T-helper 22 cell (primary cell): ENCODE results near the gene RRP1B.
"Not testable (repeated sequence)": the region's sequence is repeated elsewhere in the genome, so short reads cannot be mapped to it uniquely, and the experiment has no call there.

Experiments
- DNase-seq: peaks from one replicate; pipeline ENCODE4 v3.0.0-alpha.2; 2020; ENCODE audit warnings: low read depth

The RRP1B gene, protein sequence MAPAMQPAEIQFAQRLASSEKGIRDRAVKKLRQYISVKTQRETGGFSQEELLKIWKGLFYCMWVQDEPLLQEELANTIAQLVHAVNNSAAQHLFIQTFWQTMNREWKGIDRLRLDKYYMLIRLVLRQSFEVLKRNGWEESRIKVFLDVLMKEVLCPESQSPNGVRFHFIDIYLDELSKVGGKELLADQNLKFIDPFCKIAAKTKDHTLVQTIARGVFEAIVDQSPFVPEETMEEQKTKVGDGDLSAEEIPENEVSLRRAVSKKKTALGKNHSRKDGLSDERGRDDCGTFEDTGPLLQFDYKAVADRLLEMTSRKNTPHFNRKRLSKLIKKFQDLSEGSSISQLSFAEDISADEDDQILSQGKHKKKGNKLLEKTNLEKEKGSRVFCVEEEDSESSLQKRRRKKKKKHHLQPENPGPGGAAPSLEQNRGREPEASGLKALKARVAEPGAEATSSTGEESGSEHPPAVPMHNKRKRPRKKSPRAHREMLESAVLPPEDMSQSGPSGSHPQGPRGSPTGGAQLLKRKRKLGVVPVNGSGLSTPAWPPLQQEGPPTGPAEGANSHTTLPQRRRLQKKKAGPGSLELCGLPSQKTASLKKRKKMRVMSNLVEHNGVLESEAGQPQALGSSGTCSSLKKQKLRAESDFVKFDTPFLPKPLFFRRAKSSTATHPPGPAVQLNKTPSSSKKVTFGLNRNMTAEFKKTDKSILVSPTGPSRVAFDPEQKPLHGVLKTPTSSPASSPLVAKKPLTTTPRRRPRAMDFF

DNA sequence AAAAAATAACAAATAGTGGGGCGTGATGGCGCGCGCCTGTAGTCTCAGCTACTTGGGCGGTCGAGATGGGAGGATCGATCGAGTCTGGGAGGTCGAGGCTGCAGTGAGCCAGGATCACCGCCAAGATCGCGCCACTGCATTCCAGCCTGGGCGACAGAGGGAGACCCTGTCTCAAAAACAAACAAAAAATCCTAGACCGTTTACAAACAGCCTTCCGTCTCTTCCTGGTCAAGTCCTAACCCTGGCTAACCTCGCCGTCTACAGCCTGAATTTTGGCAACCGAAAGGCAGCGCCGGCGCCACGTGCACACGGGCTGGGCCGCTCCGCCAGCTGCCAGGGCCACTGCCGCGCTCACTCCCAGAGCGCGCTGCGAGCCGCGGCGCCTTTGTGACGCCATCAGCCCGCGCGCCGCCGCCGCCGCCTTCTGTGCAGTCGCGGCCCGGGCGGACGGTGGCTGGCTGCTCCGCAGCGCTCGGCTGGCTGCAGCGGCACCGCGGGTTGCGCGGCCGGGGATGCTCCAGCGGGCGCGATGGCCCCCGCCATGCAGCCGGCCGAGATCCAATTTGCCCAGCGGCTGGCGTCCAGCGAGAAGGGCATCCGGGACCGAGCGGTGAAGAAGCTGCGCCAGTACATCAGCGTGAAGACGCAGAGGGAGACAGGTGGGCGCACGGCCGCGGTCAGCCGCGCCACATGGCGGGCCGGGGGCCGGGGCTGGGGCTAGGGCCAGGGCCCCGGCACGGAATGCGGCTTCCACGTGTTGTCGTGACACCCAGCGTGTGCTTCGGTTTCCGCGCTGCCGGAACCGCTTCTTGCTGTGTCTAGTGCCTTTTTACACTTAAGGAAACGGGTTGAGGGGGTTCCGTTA, at the start of gene RRP1B, which contains the start of gene HSF2BP:
RRP1B (plus strand) TSS at position 425 of the 865 bp plus-strand sequence; CDS start at position 530, 105 bp downstream.
HSF2BP (minus strand) TSS at position 353 of the 865 bp plus-strand sequence. CDS start 1,392 bp downstream, outside the sequence.
- peak; percentile 64 for DNase-seq

DNA sequence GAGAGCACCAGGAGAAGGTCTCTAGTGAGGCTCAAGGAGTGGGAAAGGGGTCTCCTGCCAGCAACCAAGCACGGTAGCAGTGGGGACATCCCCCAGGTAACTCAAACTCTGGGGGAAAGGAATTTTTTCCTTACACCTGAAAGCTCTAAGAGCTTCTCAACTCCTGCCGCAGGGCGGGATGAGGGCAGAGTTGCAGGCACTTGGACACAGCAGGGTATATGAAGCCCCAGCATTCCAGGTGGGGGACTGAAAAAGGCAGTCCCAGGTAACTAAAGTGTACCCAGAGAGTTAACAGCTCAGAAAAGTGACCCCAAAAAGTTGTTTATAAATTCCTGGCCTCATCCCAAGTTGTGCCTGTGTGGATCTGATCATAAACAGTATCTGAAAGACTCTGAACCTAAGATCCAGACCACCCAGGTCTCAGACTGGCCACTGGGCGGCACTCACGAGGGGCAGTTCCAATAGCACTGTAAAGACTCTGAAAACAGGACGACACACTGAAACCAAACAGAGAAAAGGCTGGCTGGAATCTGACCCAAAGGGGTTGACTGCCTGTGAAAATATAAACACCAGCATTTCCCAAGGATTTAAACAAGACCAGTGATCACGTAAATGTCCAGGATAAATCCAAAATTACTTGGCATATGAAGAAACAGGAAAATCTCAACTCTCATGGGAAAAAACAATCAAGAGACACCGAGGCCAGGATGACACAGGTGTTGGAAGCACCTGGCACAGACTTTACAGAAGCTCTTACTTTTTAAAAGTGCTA, 47.6 kb upstream of the RRP1B start:
- no peak for DNase-seq

DNA sequence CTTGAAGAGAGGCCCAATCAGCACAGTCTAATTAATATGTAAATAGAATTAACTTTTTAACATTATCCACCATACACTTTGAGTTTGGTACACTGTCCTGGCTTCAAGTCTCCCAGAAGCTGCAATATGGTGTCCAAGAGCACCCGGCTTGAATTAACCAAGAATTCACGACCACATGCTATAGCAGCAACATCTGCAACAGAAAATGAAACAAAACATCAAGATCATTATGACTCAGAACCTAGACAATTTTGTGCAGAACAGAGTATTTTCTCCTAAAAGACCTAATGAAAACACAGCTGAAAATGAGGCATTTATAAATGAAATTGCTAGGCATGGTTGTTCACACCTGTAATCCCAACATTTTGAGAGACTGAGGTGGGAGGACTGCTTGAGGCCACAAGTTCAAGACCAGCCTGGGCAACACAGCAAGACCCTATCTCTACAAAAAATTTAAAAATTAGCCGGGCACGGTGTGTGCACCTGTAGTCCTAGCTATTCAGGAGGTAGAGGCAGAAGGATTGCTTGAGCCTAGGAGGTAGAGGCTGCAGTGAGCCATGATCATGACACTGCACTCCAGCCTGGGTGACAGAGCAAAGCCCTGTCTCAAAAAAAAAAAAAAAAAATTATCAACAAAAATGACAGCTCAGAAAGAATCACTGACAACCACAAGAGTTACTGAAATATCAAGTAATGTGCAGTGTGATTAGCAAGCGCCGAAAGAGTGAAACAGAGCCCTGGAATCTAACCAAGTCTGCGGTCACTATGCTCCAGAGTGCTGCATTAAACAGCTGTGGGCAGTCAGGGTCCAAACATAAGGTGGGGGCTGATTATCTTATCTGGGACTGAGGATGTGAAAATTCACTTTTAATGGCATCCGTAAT, 45.4 kb upstream of the RRP1B start:
- DNase-seq: no peak

DNA sequence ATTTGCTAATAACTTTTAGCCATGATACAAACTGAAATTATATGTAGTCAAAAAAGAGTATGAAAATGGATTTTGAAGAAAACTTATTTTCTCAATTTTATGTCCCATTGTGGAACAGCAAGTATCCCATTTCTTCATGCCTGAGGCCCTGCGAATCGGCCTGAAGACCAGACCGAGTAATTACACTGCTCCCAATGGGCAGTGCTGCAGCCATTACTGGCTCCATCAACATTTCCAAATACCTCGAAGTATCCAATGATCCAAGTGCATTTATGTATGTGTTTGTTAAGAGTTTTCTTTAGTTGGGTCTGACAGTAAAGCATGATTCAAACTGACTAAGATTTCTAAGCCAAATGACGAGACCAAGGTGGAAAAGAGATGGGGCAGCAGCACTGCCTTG, 44.5 kb upstream of the RRP1B start:
- no peak for DNase-seq

DNA sequence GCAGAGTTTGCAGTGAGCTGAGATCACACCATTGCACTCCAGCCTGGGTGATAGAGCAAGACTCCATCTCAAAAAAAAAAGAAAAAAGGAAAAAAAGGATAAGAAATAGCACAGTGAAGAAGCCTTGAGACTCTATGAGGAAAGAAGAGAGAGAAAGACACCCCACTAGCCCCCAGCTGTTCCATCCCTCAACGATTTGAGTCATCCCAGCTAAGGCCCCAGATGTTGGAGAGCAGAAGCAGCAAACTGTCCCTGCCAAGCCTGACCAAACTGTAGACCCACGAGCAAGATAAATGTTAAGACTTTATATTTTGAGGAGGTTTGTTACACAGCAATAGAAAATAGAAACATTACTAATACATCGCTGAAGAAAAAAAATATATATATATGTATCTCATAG, 42.5 kb upstream of the RRP1B start:
- not testable (repeated sequence) for DNase-seq

DNA sequence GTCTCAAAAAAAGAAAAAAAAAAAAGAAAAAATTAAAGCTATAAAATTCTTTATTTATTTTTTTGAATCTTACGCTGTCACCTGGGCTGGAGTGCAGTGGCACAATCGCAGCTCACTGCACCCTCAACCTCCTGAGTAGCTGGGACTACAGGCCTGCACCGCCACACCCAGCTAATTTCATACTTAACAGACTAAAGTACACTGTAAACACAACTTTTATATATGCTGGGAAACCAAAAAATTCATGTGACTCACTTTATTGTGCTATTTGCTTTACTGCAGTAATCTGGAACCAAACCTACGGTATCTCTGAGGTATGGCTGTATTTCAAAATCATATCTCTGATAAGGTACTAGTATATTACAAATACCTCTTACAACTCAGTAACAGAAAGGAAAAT, 40.4 kb upstream of the RRP1B start:
- DNase-seq: no peak

DNA sequence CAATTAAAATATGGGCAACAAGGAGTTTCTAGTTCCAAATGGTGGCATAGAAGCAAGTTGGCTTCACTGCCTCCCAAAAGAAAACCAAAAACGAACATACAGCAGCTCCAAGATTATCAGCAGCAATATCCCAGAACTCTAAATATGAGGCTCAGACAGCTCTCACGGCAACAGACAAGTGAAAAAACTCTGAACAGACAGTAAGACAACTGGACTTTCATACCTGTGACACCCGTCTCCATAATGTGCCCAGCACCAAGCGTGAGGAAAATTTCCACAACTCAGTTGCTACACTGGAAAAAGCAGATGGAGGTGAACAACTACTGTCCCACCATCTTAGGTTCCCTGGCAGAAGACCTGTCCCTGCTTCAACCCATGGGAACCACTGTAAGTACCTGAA, 40.0 kb upstream of the RRP1B start:
- no peak for DNase-seq

DNA sequence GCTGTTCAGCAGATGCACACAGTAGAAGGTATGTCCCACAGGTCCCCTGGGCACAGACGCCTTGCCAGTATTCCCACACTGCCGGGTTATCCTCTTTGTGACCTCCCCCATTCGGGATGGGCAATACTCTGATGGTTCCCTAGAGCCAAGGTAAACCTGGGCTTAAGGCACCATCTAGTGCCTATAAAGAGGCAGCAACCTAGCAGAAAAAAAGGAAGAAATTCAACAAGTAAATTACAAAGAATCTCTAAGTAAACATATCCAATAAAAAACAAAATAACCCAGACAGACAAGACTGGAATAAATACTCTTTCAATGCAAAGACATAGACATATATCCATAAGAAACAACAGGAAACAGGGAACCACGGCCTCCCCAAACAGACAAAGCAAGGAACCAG, 39.5 kb upstream of the RRP1B start:
- no peak for DNase-seq

DNA sequence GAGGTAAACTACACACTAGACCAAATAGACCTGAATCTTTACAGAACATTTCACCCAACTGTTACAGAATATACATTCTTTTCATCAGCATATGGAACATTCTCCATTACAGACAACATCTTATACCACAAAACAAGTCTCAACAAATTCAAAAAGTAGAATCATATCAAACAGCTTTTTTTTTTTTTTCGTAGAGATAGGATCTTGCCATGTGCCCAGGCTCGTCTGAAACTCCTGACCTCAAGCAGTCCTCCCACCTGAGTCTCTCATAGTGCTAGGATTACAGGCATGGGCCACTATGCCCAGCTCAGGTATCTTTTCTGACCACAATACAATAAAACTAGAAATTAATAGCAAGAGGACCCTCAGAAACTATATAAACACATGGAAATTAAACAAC, 36.6 kb upstream of the RRP1B start:
- DNase-seq: no peak

DNA sequence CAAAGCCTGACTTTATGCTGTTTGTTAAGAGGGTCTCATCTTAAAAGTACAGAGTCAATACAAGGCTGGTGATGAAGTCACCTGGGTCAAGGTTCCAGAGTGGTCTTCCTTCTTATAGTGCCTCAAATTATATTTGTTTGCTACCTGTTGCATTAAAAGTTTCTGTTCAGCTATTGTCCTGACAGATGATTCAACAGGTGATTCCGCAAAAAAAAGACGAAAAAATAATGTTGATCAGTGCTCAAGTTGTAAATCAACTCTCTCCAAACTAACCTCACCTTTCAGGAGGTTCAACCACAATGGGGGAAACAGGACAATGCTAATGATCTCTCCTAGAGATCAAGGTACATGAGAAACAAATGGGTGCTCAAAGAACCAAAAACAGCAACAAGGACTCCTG, 35.8 kb upstream of the RRP1B start:
- DNase-seq: no peak

DNA sequence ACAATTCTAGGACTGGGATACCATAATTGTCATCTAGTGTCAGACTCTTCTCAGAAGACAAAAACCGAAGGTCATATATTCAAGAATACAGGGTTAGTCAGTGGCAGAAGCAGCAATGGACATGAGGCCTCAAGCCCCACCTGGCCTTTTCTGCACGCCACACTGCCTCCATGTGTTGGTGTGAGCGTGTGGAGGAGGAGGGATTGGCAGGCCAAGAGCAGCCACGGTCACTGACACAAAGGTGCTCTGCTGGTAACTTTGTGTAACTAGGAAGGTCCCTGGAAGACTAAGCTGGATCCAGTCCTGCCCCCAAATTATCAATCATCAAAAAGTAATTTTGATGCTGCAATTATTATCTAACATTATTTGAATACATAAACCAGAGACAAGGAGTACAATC, 35.0 kb upstream of the RRP1B start:
- DNase-seq: no peak

DNA sequence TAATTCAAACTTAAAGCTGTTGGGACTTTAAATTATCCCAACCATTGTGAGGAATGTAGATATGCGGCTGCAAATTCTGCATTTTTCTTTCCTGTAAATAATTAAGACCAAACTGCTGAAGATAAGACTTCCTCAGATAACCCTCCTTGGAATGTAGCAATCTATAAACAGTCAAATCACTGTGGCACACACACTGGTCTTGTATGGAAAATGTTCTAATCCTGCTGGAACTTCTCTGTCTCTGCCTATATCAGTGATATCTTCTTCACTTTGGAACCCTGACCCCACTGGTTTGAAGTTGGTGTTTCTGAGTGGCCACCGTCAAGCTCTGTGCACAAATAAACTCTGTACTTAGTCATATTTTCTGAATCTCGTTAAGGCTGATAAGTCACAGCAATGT, 33.0 kb upstream of the RRP1B start:
- DNase-seq: no peak

DNA sequence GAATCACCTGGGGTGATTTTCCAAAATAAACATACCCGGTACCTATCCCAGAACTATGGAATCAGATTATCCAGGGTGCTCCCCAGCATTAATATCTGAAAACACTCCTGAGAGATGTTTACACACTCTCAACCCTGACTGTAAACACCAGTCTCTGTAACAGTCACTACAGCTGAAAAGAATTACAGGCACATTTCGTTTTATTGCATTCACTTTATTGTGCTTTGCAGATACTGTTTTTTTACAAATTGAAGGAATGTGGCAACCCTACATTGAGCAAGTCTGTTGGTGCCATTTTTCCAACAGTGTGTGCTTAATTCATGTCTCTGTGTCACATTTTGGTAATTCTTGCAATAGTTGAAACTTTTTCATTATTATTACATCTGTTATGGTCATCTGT, 31.8 kb upstream of the RRP1B start:
- no peak for DNase-seq

DNA sequence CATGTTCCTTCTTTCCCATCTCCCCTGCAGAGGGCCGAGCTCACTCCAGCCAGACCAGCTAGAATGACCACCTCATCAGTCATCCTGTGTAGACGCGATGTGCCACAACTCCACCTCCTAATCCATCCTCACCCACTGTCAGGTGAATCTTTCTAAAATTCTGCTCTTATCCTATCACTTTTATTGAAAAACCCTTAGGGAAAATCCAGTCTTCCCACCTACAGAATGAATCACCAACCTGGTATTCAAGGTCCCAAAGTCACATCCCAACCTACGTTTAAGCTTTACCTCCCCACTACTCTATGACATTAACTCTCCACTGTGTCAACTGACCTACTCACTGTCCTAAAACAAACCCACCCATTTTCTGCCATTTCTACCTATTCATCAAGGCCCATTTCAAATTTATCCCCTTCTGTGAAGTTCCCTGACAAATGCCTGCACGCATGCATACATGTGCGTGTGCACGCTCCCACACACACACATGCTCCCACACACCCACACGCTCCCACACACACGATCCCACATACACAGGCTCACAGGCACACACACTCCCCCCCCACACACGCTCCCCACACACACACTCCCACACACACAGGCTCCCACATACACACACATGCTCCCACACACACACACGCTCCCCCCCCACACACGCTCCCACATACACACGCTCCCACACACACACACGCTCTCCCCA, 27.8 kb upstream of the RRP1B start:
- no peak for DNase-seq

DNA sequence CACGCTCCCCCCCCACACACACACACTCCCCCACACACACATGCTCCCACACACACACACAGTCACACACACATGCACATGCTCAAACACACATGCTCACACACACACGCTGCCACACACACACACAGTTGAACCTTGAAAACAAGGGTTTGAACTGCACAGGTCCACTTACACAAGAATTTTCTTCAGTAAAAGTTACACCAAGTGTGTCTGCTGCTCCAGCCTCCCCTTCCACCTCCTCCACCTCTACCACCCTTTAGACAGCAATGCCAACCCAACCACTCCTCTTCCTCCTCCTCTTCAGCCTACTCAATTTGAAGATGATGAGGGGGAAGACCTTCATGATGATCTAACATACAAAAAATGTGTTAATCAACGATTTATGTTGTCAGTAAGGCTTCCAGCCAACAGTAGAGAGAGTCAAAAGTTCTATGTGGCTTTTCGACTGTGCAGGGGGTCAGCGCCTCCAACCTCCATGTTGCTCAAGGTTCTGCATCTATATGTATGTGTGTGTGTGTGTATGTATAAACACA, 26.9 kb upstream of the RRP1B start:
- no peak for DNase-seq

DNA sequence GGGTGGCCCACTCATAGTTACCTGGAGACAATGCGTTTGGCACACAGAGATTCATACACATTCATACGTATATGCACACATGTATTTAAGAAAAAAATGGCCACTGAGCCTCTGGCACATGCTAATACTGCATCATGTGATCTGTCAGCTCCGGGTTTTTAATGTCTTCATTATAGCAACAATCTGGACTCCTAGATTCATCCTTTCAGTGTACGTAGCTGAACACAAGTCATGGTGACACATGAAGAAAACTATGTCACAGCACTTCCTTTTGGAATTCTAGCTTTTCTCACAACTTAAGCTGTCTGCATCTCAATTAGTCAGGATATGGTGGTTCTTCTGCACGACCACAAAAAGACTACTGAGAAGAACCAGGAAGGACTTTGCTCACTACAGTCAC, 24.7 kb upstream of the RRP1B start:
- DNase-seq: no peak

DNA sequence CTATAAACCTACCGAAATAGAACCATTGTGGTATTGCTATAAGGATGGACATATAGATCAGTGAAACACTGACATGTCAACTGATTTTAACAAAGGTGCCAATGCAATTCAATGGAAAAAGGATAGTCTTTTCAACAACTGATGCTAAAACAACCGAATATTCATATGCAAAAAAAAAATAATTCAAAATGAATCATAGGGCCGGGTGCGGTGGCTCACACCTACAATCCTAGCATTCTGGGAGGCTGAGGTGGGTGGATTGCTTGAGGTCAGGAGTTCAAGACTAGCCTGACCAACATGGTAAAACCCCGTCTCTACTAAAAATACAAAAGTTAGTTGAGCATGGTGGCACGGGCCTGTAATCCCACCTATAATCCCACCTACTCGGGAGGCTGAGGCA, 23.9 kb upstream of the RRP1B start:
- no peak for DNase-seq

DNA sequence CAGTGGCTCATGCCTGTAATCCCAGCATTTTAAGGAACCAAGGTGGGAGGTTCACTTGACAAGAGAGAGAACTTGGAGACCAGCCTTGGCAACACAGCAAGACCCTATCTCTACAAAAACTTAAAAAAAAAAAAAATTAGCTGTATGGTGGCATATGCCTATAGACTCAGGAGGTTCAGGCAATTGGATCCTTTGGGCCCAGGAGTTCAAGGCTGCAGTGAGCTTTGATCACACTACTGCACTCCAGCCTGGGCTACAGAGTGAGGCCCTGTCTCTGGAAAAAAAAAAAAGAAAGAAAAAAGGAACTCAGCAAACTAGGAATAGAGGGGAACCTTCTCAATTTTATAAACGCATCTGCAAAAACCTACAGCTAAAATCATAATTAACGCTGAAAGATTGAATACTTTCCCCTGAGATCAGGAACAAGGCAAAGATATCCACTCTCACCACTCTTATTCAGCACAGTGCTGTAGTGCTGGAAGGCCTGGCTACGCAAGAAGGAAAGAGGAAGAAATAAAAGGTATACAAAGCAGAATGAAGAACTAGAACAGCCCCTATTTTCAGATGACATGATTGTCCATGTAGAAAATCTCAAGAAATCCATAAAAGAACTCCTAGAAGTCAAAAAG, 21.7 kb upstream of the RRP1B start:
- no peak for DNase-seq
